NCI-H2029 treated with DMSO at 0.1 percent for 48 hours (cell line): Measurements from ENCODE around the gene TACC2.

Experiments
- DNase-seq: peaks from one replicate; lab custom pipeline; 2025; lab: John Stamatoyannopoulos, UW

Gene TACC2

DNA sequence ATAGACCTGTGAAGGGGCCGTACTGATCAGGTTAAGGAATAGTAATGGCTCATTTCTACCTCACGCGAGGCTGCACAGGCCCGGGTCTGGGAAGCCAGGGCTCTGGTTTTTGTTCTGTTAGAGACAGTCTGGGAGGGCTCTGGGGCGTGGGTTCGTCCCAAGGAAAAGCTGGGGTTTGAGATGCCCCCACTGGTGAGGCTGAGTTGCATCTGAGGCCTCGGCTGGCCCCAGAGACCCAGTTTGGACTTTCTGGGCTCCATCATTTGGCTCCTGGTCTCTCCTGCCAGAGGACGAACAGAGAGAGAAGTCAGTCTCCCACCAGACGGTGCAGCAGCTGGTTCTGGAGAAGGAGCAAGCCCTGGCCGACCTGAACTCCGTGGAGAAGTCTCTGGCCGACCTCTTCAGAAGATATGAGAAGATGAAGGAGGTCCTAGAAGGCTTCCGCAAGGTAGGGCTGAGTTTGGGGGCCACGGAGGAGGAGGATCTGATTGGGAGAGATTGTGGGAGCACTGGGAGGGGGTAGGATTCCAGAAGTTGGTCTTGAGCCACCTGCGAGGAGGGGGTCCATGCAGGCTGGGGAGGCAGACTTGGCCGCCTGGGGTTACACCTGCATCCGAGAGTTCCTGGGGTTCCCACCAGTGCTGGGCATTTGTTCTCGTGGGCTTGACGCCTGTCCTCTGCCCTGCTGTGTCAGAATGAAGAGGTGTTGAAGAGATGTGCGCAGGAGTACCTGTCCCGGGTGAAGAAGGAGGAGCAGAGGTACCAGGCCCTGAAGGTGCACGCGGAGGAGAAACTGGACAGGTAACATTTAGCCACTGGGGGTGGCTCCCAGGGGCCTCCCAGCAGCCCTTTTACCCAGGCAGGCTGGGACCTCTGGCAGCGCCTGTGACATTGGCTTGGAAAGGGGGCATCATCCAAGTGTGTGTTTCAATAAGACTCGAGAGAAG, 259.7 kb downstream of the TACC2 start:
- DNase-seq, result no peak

DNA sequence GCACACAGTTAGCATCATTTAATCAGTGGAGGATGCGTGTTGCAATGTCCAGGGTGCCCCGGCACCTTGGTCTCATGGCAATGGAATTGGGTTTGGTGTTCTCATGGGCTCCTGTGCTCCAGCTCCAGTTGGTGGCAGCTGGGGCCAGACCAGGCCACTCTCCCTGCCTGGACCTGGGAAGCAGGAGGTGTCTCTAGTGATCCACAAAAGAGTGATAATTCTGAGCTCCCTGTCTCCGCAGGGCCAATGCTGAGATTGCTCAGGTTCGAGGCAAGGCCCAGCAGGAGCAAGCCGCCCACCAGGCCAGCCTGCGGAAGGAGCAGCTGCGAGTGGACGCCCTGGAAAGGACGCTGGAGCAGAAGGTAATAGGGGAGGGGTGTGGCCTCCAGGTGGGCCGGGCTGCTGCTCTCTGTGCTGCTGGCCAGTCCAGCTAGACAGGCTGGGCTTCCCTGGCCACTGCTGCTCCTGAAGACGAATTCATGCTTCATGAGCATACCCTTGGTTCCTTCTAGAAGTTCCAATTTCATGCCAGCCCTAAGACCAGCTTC, 260.4 kb downstream of the TACC2 start:
- DNase-seq, result no peak

GRCh38 chr10:122249991-122250750, 261.2 kb downstream of the TACC2 start:
- no peak for DNase-seq

GRCh38 chr10:122251459-122252255, 262.7 kb downstream of the TACC2 start:
- no peak for DNase-seq

- DNase-seq, result no peak
These were observed 263.8 kb downstream of the TACC2 start for GRCh38 chr10:122252805-122253204.

DNA sequence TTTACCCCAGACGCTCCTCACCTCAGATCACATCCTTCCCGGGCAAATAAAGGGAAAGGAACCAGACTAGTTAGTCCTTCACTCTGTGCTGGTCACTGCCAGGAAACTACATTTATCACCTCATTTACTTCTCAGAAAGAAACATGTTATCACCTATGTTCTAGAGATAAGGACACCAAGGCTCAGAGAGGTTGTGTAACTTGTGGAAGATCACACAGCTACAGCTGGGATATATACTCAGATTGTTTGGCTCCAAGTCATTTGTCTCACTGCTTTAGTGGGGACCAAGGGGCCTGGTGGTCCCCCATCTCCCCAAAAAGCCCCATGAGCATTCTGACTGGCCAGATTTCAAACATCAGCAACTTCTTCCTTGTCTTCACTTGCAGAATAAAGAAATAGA, 264.6 kb downstream of the TACC2 start:
- DNase-seq, result no peak

GRCh38 chr10:122254831-122255230, 265.9 kb downstream of the TACC2 start:
- DNase-seq, result no peak

DNA sequence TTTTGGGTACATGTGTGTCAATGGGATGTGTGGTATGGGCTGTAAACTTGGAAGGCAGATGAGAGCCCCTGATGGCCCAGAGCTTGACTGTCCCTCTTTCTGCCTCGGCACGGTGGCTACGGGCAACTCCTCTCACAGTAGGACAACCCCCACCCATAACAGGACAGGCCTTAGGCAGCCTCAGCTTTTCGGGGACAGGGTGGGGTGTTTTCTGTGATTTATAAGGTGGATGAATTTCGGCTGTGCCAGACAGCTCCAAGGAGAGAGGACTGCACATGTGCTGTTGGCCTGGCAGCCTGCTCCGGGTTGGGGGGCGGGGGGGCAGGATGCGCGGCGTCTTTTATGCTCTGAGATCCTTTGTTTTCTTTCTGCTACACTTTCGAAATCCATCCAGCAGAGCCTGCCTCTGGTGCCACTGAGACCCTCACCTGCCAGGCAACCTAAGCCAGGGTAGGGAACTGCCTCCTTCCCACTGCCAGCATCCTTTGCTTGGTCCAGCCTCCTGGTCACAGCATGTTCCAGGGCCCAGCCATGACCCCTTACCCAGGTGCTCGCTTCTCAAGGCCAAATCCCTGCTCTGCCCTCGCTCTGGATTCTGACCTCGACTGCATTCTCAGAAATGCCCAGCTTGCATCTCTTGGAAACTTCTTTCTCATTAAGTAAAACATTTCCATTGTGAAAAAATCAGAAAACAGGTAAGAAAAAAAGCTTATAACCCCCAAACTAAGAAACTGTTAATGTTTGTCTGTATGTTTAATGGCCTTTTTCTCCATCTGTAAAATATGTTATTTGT, 266.7 kb downstream of the TACC2 start:
- no peak for DNase-seq

GRCh38 chr10:122257041-122257440, 268.1 kb downstream of the TACC2 start:
- DNase-seq, result no peak

DNA sequence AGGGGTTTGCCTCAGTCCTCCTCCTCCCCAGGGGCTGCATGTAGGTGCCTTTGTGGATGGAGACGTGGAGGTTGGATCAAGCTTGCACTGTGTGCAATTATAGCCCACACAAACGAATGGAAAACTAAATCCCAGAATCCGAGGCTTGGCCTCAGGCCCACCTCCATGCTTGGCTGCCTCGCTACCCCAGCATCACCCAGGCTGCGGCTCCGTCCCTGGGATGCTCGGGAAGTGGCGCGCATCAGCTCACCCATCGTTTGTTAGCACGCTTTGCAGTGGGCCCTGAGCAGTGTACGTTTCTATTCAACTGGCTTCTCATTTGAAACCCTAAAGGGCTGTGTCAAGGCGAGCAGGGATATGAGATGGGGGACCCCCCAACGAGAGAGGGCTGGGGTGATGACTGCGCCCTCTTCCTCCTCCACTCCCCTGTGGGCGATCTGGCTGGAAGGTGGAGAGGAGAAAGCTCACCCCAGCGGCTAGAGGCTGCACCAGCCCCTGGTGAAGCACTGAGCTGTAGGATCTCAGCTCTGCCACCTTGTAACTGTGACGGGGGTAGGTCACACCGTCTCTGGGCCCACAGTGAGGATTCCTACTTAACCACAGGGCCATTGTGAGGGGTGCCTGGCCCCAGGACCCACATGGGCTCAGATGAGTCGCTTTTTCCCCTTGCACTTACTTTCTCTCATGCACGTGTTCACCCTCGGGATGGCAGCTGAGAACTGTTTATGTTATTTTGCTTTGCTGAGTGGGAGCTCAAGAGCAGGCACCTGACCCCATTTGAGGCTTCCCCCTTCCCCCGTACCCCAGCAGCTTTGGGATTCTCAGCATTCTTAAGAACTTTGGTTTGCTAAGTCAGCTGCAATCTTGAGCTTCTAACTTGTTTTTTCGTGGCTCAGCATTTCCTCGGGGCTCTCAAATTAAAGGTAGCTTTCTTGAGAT, 269.4 kb downstream of the TACC2 start:
- no peak for DNase-seq

GRCh38 chr10:122259075-122259466, 270.1 kb downstream of the TACC2 start:
- DNase-seq, result no peak

DNA sequence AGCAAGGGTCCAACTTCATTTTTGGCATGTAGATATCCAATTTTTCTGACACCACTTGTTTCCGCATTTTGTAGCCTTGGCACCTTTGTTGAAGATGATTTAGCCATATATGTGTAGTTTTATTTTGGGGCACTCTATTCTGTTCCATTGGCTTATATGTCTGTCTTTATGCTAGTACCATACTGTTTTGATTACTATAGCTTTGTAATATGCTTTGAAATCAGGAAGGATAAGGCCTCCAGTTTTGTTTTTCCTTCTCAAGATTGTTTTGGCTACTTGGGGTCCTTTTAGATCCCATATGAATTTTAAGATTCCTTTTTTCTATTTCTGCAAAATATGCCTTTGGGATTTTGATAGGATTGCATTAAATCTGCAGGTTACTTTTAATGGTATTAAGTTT, 272.6 kb downstream of the TACC2 start:
- DNase-seq, result no peak

GRCh38 chr10:122263971-122264370, 275.0 kb downstream of the TACC2 start:
- no peak for DNase-seq

- no peak for DNase-seq
These were observed 275.5 kb downstream of the TACC2 start for GRCh38 chr10:122264436-122264835.

DNA sequence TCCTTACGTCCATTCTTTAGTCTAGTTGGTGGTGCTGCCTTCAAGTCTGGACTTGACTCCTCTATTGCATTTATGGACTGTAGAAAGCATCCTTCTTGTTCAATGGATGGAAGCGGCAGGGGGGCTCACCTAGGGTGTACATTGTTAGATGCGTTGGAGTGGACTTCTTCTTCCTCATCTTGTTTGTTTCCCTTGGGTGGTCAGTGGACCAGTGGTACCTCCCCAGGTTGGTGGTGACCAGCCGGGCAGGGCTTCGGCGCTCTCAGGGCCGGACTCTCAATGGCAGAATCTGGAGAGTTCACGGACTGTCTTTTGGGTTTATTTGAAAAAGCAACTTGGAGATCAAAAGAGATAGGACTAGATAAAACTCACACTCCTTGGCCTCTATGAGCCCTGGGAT, 276.0 kb downstream of the TACC2 start:
- no peak for DNase-seq

- DNase-seq, result no peak
These were observed 276.9 kb downstream of the TACC2 start for GRCh38 chr10:122265896-122266295.

- DNase-seq, result no peak
These were observed 279.1 kb downstream of the TACC2 start for GRCh38 chr10:122267849-122268737.

- no peak for DNase-seq
These were observed 280.2 kb downstream of the TACC2 start for GRCh38 chr10:122269059-122269687.

DNA sequence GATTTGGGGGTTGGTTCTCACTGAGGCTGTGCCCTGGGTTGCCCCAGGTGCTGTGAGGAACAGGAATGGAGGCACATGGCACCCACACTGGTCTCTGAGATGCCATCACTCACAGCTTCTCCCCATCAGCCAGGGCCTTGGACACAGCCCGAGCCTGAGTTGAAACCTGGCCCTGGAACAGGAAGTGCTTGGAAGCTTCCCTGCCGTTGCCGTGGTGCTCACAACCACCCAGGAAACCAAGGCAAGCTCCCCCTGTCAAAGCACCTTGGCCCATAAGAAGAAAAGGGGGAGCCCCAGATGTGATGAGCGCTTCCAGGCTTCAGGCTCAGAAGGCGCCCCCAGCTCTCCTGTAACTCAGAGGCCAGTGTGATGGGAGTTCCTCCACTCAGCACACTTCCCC, 282.1 kb downstream of the TACC2 start, which contains the start of gene BTBD16:
BTBD16 (plus strand) TSS at position 221 of the 400 bp plus-strand sequence. CDS start 3,786 bp downstream, outside the sequence.
- DNase-seq, result no peak
